Breast epithelium (tissue), 4 donors: ENCODE data around the gene CSMD2. TPM values are rescaled to one million over a fixed set of nuclear protein-coding genes. Genes with fewer than 3 reads are reported as not detected.

ENCODE experiments used
- DNase-seq, 2 donors: peaks; one replicate each; pipeline ENCODE4 v3.0.0-alpha.2; 2019; ENCODE audit warnings: low spot score in 2 of 2
- H3K27ac ChIP-seq, 2 donors: fragments of 200-600 bp; sonication (generic) in 1 of 2; one replicate each; pipeline ENCODE4 v1.5.1; 2016 to 2019; ENCODE audit warnings: mild to moderate bottlenecking in 1 of 2
- H3K27me3 ChIP-seq, 2 donors: fragments of 200-600 bp; sonication (generic) in 1 of 2; one replicate each; pipeline versions ENCODE4 v1.5.1 to v1.6.0; 2017 to 2019; ENCODE audit warnings: control low read depth in 1 of 2, mild to moderate bottlenecking in 1 of 2
- H3K36me3 ChIP-seq: fragments of 200-600 bp; one replicate; pipeline ENCODE4 v1.5.1; 2019
- H3K4me1 ChIP-seq, 2 donors: fragments of 200-600 bp; sonication (generic); one replicate each; pipeline ENCODE4 v1.5.1; 2016 to 2019; ENCODE audit warnings: control low read depth in 1 of 2
- H3K4me3 ChIP-seq, 3 donors: fragments of 200-600 bp; sonication (generic); 1 replicate in 2 of 3; 2 replicates in 1 of 3; pipeline ENCODE4 v1.5.1; 2016 to 2019; ENCODE audit warnings: mild to moderate bottlenecking in 3 of 3, moderate library complexity in 2 of 3
- H3K9me3 ChIP-seq, 2 donors: fragments of 200-600 bp; sonication (generic) in 1 of 2; one replicate each; pipeline ENCODE4 v1.5.1; 2016 to 2019; ENCODE audit warnings: control low read depth in 1 of 2
- POLR2A ChIP-seq: fragments of 450-650 bp; IDR thresholded peaks from one replicate; pipeline ENCODE4 v1.6.1; 2016; ENCODE audit warnings: antibody characterized with exemption, mild to moderate bottlenecking, moderate library complexity
- POLR2AphosphoS5 ChIP-seq, 3 donors: sonication (generic); formaldehyde crosslinking; IDR thresholded peaks; one replicate each; pipeline ENCODE4 v1.6.1; 2017; ENCODE audit warnings: antibody characterized with exemption in 3 of 3
- intact Hi-C: fragments of 100-400 bp; cut with DNase I; formaldehyde crosslinking; loops from one replicate; pipeline ENCODE4 v1.15.1; 2023; ENCODE audit warnings: low total_unique reads
- total RNA-seq, 3 donors: library from RNA; depleted of rRNA; stranded (reverse); fragments of >200 nt; gene quantifications; one replicate each; pipeline ENCODE4 v1.1.0, GENCODE V29; 2016
- TF ChIP-seq, protein P1 (sequence below), 3 donors: fragments of 450-650 bp; IDR thresholded peaks; one replicate each; pipeline ENCODE4 v1.5.1; 2016 to 2017; ENCODE audit warnings: antibody characterized with exemption in 3 of 3, mild to moderate bottlenecking in 3 of 3, moderate library complexity in 3 of 3

CSMD2 gene
- total RNA-seq, 3 donors from 2014 or later = 0.33 to 2.6 (median 0.44) TPM

DNA sequence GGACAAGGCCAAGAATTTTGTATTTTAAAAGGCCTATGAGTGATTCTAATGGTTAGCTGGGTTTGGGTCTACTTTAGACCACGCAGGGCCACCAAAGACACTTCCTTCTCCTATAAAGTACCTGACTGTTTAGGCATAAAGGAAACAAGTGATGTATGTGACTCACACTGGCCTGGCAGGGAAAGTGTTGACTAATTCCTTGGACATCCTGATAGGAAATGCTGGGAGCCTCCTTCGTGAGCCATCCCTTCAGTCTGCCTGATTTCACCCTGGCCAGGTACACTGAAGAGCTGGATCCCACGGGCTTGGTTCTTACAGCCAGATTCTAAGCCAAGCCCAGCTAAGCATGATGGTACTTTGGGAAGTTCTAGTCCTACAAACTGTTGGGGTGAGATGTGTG lies 401.6 kb downstream of the CSMD2 start:
- no peaks in the 10 kb centered on the region for H3K4me1 ChIP-seq
- intact Hi-C loops = no loop called here
- no peak overlapping the region for H3K4me3 ChIP-seq
- H3K9me3 ChIP-seq = no peaks in the 10 kb centered on the region
- H3K36me3 ChIP-seq = no peaks in the 10 kb centered on the region
- no peaks in the 10 kb centered on the region for H3K27me3 ChIP-seq
- TF ChIP-seq POLR2A (no peak), POLR2AphosphoS5 (IDR thresholded peaks at IDR 0.05) (no peak)
- TF ChIP-seq, protein P1, sequence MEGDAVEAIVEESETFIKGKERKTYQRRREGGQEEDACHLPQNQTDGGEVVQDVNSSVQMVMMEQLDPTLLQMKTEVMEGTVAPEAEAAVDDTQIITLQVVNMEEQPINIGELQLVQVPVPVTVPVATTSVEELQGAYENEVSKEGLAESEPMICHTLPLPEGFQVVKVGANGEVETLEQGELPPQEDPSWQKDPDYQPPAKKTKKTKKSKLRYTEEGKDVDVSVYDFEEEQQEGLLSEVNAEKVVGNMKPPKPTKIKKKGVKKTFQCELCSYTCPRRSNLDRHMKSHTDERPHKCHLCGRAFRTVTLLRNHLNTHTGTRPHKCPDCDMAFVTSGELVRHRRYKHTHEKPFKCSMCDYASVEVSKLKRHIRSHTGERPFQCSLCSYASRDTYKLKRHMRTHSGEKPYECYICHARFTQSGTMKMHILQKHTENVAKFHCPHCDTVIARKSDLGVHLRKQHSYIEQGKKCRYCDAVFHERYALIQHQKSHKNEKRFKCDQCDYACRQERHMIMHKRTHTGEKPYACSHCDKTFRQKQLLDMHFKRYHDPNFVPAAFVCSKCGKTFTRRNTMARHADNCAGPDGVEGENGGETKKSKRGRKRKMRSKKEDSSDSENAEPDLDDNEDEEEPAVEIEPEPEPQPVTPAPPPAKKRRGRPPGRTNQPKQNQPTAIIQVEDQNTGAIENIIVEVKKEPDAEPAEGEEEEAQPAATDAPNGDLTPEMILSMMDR (IDR thresholded peaks at IDR 0.05) = no peak
- DNase-seq = no peak
- H3K27ac ChIP-seq = no peak overlapping the region

DNA sequence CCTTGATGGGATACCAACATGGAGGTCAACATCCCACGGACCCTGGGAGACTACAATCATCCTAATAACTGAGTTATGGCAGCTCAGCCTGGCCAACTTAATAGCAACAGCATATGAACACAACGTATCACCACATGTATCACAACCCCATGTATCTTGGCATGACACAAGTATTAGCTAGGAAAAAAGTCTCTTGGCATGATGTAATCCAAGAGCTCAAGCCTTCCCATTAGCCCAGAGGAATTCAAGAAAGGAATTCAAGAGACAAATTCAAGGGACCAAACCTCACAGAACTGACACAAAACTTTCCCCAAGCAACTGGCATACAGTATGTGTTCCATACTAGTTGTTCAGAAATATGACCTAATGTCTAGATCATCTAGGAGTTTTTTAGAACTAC lies 402.1 kb downstream of the CSMD2 start:
- TF ChIP-seq POLR2A (no peak), POLR2AphosphoS5 (IDR thresholded peaks at IDR 0.05) (no peak)
- TF ChIP-seq, protein P1 (IDR thresholded peaks at IDR 0.05) = no peak
- no peak for DNase-seq
- no peaks in the 10 kb centered on the region for H3K36me3 ChIP-seq
- H3K4me1 ChIP-seq = no peaks in the 10 kb centered on the region
- H3K27ac ChIP-seq = no peak overlapping the region
- no peaks in the 10 kb centered on the region for H3K9me3 ChIP-seq
- no peaks in the 10 kb centered on the region for H3K27me3 ChIP-seq
- H3K4me3 ChIP-seq = no peak overlapping the region
- intact Hi-C loops = no loop called here

DNA sequence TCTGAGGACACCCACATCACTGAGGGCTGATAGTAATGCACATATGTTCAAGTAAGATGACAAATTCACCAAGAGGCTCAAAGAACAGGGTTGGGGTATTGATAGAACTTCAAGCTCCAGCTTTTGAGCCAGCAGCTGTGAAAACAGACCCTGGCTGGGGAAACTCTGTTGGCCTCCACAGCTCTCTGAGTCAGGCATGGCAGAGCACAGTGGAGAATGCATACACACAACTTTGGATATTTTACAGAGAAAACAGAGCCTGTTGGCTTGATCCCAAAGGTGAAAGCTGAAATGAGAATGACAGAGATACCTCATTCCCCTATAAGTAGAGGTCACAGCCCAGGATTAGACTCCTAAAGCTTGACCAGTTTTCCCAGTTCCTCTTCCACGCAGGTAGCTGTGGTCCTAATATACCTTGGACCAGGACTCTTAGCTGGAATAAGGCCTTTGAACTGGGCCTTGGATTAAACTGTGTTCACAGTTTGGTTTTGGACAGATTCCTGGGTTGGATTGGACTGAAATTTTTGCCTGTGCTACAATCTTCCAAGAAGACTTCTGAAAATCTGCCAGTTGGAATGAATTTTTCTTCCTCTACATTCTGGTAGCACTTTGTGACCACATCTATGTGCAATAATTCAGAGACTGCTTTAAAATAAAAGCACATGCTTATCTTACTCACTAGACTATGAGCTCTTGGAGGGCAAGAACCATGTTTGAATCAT lies 402.8 kb downstream of the CSMD2 start:
- no peak for DNase-seq
- TF ChIP-seq POLR2AphosphoS5 (IDR thresholded peaks at IDR 0.05) = no peak
- TF ChIP-seq POLR2A = no peak
- TF ChIP-seq, protein P1 (IDR thresholded peaks at IDR 0.05) = no peak
- Histone ChIP-seq H3K4me3 (no peak overlapping the region), H3K4me1 (no peaks in the 10 kb centered on the region), H3K36me3 (no peaks in the 10 kb centered on the region), H3K9me3 (no peaks in the 10 kb centered on the region), H3K27me3 (no peaks in the 10 kb centered on the region), H3K27ac (no peak overlapping the region)
- intact Hi-C loops = no loop called here

DNA sequence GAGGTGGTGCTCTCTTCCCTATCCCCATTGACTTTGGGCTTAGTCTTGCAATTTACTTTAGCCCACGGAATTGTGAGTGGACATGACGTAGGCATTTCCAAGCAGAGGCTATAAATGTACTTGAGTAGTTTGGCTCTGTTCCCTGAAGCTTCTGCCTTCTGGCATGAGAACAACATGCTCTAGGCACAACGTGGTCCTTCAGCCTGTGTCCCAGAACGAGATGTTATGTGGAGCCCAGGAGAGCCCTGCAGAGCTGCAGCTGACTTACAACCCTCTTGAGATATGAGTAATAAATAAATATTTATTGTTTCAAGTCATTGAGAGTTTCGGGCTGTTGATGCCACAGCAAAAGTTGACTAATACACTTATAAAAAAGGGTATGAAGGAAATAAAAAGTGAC lies 406.3 kb downstream of the CSMD2 start:
- intact Hi-C loops = no loop called here
- no peaks in the 10 kb centered on the region for H3K4me1 ChIP-seq
- DNase-seq = no peak
- TF ChIP-seq POLR2A (no peak), POLR2AphosphoS5 (IDR thresholded peaks at IDR 0.05) (no peak)
- no peak overlapping the region for H3K4me3 ChIP-seq
- no peak overlapping the region for H3K27ac ChIP-seq
- H3K9me3 ChIP-seq = no peaks in the 10 kb centered on the region
- no peaks in the 10 kb centered on the region for H3K36me3 ChIP-seq
- no peaks in the 10 kb centered on the region for H3K27me3 ChIP-seq

DNA sequence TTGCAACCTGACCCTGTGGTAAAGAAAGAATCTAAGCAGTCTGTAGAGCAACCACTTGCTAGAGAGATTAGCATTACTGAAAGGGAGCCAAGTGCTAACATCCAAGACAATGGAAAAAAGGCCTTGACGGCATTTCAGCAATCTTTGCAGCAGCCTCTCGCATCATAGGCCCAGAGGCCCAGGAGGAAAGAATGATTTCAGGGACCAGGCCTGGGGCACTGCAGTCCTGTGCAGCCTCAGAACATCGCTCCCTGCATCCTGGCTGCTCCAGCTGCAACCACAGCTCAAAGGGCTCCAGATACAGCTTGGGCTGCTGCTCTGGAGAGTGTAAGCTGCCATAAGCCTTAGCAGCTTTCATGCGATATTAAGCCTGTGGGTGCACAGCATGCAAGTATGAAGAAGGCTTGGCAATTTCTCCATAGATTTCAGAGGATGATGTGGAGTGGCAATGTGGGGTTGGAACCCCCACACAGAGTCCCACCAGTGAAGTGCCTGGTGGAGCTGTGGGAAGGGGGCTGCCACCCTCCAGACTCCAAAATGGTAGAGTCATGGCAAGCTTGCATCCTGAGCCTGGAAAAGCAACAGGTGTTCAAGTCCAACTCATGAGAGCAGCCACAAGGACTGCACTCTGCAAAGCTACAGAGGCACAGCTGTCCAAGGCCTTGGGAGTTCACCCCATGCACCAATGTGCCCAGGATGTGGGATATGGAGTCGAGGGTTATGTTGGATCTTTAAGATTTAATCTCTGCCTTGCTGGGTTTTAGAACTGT lies 411.8 kb downstream of the CSMD2 start:
- no peak overlapping the region for H3K4me3 ChIP-seq
- H3K27me3 ChIP-seq = no peaks in the 10 kb centered on the region
- TF ChIP-seq POLR2A (no peak), POLR2AphosphoS5 (IDR thresholded peaks at IDR 0.05) (no peak)
- TF ChIP-seq, protein P1 (IDR thresholded peaks at IDR 0.05) = no peak
- intact Hi-C loops = no loop called here
- H3K9me3 ChIP-seq = peaks cover 10 to 12% of the 10 kb centered on the region in 2 donors
- no peaks in the 10 kb centered on the region for H3K4me1 ChIP-seq
- no peak for DNase-seq
- H3K36me3 ChIP-seq = no peaks in the 10 kb centered on the region
- H3K27ac ChIP-seq = no peak overlapping the region
